ENCODE measurements around the gene SHCBP1L. TPM values are rescaled to one million over a fixed set of nuclear protein-coding genes. Genes with fewer than 3 reads are reported as not detected.

Gene SHCBP1L
- polyA plus RNA-seq, 4 donors, result not detected

DNA sequence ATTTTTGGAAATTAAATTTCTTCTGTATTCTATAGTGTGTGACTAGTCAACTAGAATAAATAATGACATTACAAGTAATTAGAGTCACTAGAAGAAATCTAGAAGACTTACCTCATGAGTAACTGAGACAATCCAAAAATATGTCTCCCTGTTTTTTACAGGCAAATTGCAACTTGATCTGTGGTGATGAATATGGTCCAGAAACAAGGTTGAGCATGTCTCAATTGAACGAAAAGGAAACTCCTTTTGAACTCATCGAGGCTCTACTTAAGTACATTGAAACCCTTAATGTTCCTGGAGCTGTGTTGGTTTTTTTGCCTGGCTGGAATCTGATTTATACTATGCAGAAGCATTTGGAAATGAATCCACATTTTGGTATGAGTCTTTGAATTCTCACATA is 77.1 kb downstream of the SHCBP1L start:
- Histone ChIP-seq H3K27me3 (ENCODE audit: control insufficient read depth in 3 of 3, insufficient read depth in 3 of 3, low read length in 3 of 3) (no peaks in the 10 kb centered on the region), H3K27ac (ENCODE audit: low read depth in 1 of 3, low read length in 2 of 3) (no peak overlapping the region), H3K36me3 (ENCODE audit: control insufficient read depth in 3 of 3, insufficient read depth in 2 of 3, low read depth in 1 of 3, low read length in 3 of 3) (peaks cover 20 to 37% (median 24%) of the 10 kb centered on the region in 3 donors), H3K9me3 (ENCODE audit: control insufficient read depth in 2 of 2, insufficient read depth in 1 of 2, low read depth in 1 of 2, low read length in 1 of 2) (no peaks in the 10 kb centered on the region), H3K4me1 (ENCODE audit: control insufficient read depth in 3 of 3, insufficient read depth in 2 of 3, low read depth in 1 of 3, low read length in 2 of 3) (no peaks in the 10 kb centered on the region), H3K4me3 (ENCODE audit: low read depth in 1 of 3, low read length in 3 of 3) (no peak overlapping the region)
- 93 to 97% (median 96%) methylated on average over 2 of the region's 2 CpGs for WGBS, 3 donors
- FAIRE-seq, result no peak
- no peak for DNase-seq

DNA sequence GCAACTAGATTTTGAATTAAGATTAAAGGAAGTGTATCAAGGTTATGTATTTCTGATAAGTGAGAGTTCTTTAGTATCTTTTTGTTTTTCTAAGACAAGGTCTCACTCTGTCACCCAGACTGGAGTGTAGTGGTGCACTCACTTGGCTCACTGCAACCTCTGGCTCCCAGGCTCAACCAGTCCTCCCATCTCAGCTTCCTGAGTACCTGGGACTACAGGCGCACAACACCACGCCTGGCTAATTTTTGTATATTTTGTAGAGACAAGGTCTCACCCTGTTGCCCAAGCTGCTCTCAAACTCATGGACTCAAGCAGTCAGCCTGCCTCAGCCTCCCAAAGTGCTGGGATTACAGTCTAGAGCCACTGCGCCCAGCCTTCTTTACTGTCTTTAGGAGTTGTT is 80.1 kb downstream of the SHCBP1L start:
- Histone ChIP-seq H3K36me3 (ENCODE audit: control insufficient read depth in 3 of 3, insufficient read depth in 2 of 3, low read depth in 1 of 3, low read length in 3 of 3) (peaks cover 21 to 24% (median 23%) of the 10 kb centered on the region in 3 donors), H3K4me1 (ENCODE audit: control insufficient read depth in 3 of 3, insufficient read depth in 2 of 3, low read depth in 1 of 3, low read length in 2 of 3) (no peaks in the 10 kb centered on the region), H3K27ac (ENCODE audit: low read depth in 1 of 3, low read length in 2 of 3) (no peak overlapping the region), H3K27me3 (ENCODE audit: control insufficient read depth in 3 of 3, insufficient read depth in 3 of 3, low read length in 3 of 3) (no peaks in the 10 kb centered on the region), H3K4me3 (ENCODE audit: low read depth in 1 of 3, low read length in 3 of 3) (no peak overlapping the region), H3K9me3 (ENCODE audit: control insufficient read depth in 2 of 2, insufficient read depth in 1 of 2, low read depth in 1 of 2, low read length in 1 of 2) (no peaks in the 10 kb centered on the region)
- FAIRE-seq, result no peak
- no peak for DNase-seq
- 98 to 99% (median 99%) methylated on average over 3 of the region's 3 CpGs for WGBS, 3 donors

DNA sequence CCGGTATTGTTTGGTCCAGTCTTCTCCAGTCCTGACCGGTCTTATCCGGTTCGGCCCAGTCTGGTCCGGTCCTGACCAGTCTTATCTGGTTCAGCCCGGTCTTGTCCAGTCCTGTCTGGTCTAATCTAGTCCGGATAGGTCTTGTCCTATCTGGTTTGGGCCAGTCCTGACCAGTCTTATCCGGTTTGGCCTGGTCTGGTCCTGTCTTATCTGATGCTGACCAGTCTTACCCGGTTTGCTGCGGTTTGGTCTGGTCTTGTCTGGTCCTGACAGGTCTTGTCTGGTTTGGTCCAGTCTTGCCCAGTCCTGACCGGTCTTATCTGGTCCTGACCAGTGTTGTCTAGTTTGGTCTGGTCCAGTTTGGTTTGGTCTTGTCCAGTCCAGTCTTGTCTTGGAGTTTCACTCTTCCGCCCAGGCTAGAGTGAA is 83.7 kb downstream of the SHCBP1L start:
- FAIRE-seq (no peak), DNase-seq (no peak)
- no peaks in the 10 kb centered on the region for H3K9me3 ChIP-seq (ENCODE audit: control insufficient read depth in 2 of 2, insufficient read depth in 1 of 2, low read depth in 1 of 2, low read length in 1 of 2)
- 94 to 97% (median 95%) methylated on average over 12 of the region's 12 CpGs for WGBS, 3 donors
- H3K27me3 ChIP-seq (ENCODE audit: control insufficient read depth in 3 of 3, insufficient read depth in 3 of 3, low read length in 3 of 3), result no peaks in the 10 kb centered on the region
- peaks cover 7 to 28% (median 14%) of the 10 kb centered on the region in 3 donors for H3K36me3 ChIP-seq (ENCODE audit: control insufficient read depth in 3 of 3, insufficient read depth in 2 of 3, low read depth in 1 of 3, low read length in 3 of 3)
- H3K4me3 ChIP-seq (ENCODE audit: low read depth in 1 of 3, low read length in 3 of 3), result no peak overlapping the region
- no peaks in the 10 kb centered on the region for H3K4me1 ChIP-seq (ENCODE audit: control insufficient read depth in 3 of 3, insufficient read depth in 2 of 3, low read depth in 1 of 3, low read length in 2 of 3)
- no peak overlapping the region for H3K27ac ChIP-seq (ENCODE audit: low read depth in 1 of 3, low read length in 2 of 3)

DNA sequence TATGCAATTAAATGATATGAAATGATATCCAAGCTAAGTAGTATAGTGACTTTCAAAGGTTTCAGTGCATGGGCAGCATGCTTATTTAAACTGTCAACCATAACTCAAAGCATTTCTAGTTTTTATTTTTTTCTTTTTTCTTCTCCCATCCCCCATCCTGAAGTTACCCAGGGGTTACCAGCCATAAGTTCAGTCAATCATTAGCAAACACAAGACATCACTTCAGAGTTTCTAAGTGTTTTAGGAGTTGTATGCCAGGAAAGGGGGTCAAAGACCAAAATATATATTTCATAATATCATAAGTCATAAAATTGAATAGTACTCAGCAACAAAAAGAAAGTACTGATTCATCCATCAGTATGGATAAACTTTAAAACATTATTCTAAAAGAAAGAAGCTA is 85.1 kb downstream of the SHCBP1L start:
- FAIRE-seq, result no peak
- no peaks in the 10 kb centered on the region for H3K9me3 ChIP-seq (ENCODE audit: control insufficient read depth in 2 of 2, insufficient read depth in 1 of 2, low read depth in 1 of 2, low read length in 1 of 2)
- peaks cover 2 to 31% (median 12%) of the 10 kb centered on the region in 3 donors for H3K36me3 ChIP-seq (ENCODE audit: control insufficient read depth in 3 of 3, insufficient read depth in 2 of 3, low read depth in 1 of 3, low read length in 3 of 3)
- H3K27me3 ChIP-seq (ENCODE audit: control insufficient read depth in 3 of 3, insufficient read depth in 3 of 3, low read length in 3 of 3), result no peaks in the 10 kb centered on the region
- DNase-seq, result peak; percentile 22 to 60
- H3K4me3 ChIP-seq (ENCODE audit: low read depth in 1 of 3, low read length in 3 of 3), result no peak overlapping the region
- H3K4me1 ChIP-seq (ENCODE audit: control insufficient read depth in 3 of 3, insufficient read depth in 2 of 3, low read depth in 1 of 3, low read length in 2 of 3), result no peaks in the 10 kb centered on the region
- H3K27ac ChIP-seq (ENCODE audit: low read depth in 1 of 3, low read length in 2 of 3), result peak overlapping the region in 1 of 3 donors; percentile 10

DNA sequence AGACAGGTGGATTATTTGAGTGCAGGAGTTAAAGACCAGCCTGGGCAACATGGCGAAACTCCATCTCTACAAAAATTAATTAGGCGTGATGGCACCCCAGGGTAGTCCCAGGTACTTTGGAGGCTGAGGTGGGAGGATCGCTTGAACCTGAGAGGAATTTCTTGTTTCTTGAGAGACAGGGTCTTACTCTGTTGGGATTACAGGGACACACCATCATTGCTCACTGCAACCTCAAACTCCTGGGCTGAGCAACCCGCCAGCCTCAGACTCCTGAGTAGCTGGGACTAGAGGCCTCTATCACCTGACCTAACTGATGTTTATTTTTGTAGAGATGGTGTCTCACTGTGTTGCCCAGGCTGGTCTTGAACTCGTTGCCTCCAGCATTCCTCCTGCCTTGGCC is 89.0 kb downstream of the SHCBP1L start:
- H3K4me3 ChIP-seq (ENCODE audit: low read depth in 1 of 3, low read length in 3 of 3), result no peak overlapping the region
- no peak for DNase-seq
- peaks cover 12 to 23% (median 21%) of the 10 kb centered on the region in 3 donors for H3K36me3 ChIP-seq (ENCODE audit: control insufficient read depth in 3 of 3, insufficient read depth in 2 of 3, low read depth in 1 of 3, low read length in 3 of 3)
- H3K27ac ChIP-seq (ENCODE audit: low read depth in 1 of 3, low read length in 2 of 3), result no peak overlapping the region
- H3K9me3 ChIP-seq (ENCODE audit: control insufficient read depth in 2 of 2, insufficient read depth in 1 of 2, low read depth in 1 of 2, low read length in 1 of 2), result no peaks in the 10 kb centered on the region
- 94 to 99% (median 98%) methylated on average over 5 of the region's 5 CpGs for WGBS, 3 donors
- no peak for FAIRE-seq
- no peaks in the 10 kb centered on the region for H3K27me3 ChIP-seq (ENCODE audit: control insufficient read depth in 3 of 3, insufficient read depth in 3 of 3, low read length in 3 of 3)
- no peaks in the 10 kb centered on the region for H3K4me1 ChIP-seq (ENCODE audit: control insufficient read depth in 3 of 3, insufficient read depth in 2 of 3, low read depth in 1 of 3, low read length in 2 of 3)

DNA sequence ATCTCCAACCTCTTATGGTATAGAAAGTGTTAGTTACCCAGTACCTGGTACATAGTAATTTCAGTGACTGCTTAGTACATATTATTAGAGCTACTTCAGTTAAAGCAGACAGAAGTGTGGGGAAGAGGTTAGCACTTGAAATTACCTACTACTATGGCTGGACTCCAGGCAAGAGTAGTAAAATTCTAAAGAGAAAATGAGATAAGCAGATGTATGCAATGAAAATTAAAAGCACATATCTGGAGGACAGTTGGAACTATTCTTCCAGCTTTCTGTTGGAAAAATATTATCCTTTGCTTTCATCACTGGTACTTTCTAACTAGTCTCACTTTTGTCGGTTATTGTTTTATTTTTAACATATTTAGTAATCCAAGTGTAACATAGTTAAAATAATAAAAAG is 90.1 kb downstream of the SHCBP1L start:
- Histone ChIP-seq H3K4me1 (ENCODE audit: control insufficient read depth in 3 of 3, insufficient read depth in 2 of 3, low read depth in 1 of 3, low read length in 2 of 3) (no peaks in the 10 kb centered on the region), H3K36me3 (ENCODE audit: control insufficient read depth in 3 of 3, insufficient read depth in 2 of 3, low read depth in 1 of 3, low read length in 3 of 3) (peaks cover 19 to 28% (median 20%) of the 10 kb centered on the region in 3 donors), H3K27ac (ENCODE audit: low read depth in 1 of 3, low read length in 2 of 3) (no peak overlapping the region), H3K4me3 (ENCODE audit: low read depth in 1 of 3, low read length in 3 of 3) (no peak overlapping the region), H3K9me3 (ENCODE audit: control insufficient read depth in 2 of 2, insufficient read depth in 1 of 2, low read depth in 1 of 2, low read length in 1 of 2) (no peaks in the 10 kb centered on the region), H3K27me3 (ENCODE audit: control insufficient read depth in 3 of 3, insufficient read depth in 3 of 3, low read length in 3 of 3) (no peaks in the 10 kb centered on the region)
- FAIRE-seq (no peak), DNase-seq (no peak)
- WGBS, 3 donors, result 94 to 100% (median 95%) methylated on average over 1 of the region's 1 CpG

DNA sequence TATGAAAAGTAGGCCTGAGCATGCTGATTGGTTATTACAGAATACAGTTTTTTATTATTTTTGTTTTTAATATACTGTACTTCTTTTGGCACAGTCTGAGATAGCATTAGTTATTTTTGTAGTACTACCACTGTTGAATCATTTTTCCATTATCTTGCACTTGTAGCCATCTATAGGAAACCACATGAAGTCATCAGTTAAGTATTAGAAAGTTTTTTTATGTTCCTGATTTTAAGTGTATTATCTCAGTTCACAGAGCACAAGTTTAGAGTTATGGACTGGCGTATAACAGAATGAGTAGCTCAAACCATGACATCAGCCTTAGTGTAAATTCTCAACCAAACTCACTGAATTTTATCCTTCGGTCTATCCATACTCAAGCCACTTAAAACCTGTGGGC is 91.0 kb downstream of the SHCBP1L start:
- no peak for FAIRE-seq
- H3K36me3 ChIP-seq (ENCODE audit: control insufficient read depth in 3 of 3, insufficient read depth in 2 of 3, low read depth in 1 of 3, low read length in 3 of 3), result peaks cover 17 to 30% (median 19%) of the 10 kb centered on the region in 3 donors

DNA sequence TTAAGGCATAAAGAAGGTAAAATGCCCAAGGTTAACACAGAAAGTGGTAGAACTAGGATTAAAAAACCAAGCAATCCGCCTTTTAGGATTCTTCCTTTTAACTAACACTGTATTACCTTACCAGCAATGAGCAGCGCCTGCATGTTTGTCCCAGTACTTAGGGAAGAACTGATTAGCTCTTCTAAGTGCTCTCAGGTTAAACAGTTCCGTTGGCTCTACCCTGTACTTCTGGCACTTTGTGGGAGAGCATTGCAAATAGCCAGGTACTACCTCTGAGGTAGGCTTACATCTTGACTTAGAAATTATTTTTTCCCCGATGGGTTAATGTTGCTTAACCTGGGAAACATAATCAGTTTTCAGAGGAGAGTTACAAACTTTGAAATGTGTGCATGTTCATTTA is 92.3 kb downstream of the SHCBP1L start:
- DNase-seq (no peak), FAIRE-seq (no peak)
- Histone ChIP-seq H3K4me3 (ENCODE audit: low read depth in 1 of 3, low read length in 3 of 3) (no peak overlapping the region), H3K27me3 (ENCODE audit: control insufficient read depth in 3 of 3, insufficient read depth in 3 of 3, low read length in 3 of 3) (no peaks in the 10 kb centered on the region), H3K36me3 (ENCODE audit: control insufficient read depth in 3 of 3, insufficient read depth in 2 of 3, low read depth in 1 of 3, low read length in 3 of 3) (peaks cover 20 to 39% (median 23%) of the 10 kb centered on the region in 3 donors), H3K4me1 (ENCODE audit: control insufficient read depth in 3 of 3, insufficient read depth in 2 of 3, low read depth in 1 of 3, low read length in 2 of 3) (no peaks in the 10 kb centered on the region), H3K27ac (ENCODE audit: low read depth in 1 of 3, low read length in 2 of 3) (no peak overlapping the region), H3K9me3 (ENCODE audit: control insufficient read depth in 2 of 2, insufficient read depth in 1 of 2, low read depth in 1 of 2, low read length in 1 of 2) (no peaks in the 10 kb centered on the region)
- WGBS, 3 donors, result 89 to 95% (median 89%) methylated on average over 4 of the region's 4 CpGs

More for the DNA sequence above, 91.0 kb downstream of the SHCBP1L start:
- no peaks in the 10 kb centered on the region for H3K27me3 ChIP-seq (ENCODE audit: control insufficient read depth in 3 of 3, insufficient read depth in 3 of 3, low read length in 3 of 3)
- DNase-seq, result no peak
- H3K4me1 ChIP-seq (ENCODE audit: control insufficient read depth in 3 of 3, insufficient read depth in 2 of 3, low read depth in 1 of 3, low read length in 2 of 3), result no peaks in the 10 kb centered on the region
- no peak overlapping the region for H3K4me3 ChIP-seq (ENCODE audit: low read depth in 1 of 3, low read length in 3 of 3)
- no peak overlapping the region for H3K27ac ChIP-seq (ENCODE audit: low read depth in 1 of 3, low read length in 2 of 3)
- H3K9me3 ChIP-seq (ENCODE audit: control insufficient read depth in 2 of 2, insufficient read depth in 1 of 2, low read depth in 1 of 2, low read length in 1 of 2), result no peaks in the 10 kb centered on the region
- 81 to 93% (median 88%) methylated on average over 2 of the region's 2 CpGs for WGBS, 3 donors

DNA sequence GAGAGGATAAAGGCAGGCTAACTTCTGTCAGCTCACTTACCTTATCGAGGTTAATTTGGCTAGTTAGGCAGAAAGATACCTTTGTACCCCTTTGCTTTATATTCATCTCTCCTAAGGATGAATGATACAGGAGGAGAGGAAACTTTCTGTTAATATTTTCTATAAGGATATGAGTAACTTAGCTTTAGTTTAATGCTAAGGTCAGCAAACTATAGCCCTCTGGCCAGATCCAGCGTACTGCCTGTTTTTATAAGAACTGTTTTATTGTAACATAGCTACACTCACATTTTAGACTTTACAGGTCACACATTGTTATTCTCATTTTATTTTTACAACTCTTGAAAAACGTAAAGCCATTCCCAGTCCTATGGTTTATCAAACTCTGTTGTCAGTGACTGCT is 95.8 kb downstream of the SHCBP1L start:
- no peak for FAIRE-seq
- 94 to 97% (median 95%) methylated on average over 3 of the region's 3 CpGs for WGBS, 3 donors

More for the DNA sequence above, 95.8 kb downstream of the SHCBP1L start:
- DNase-seq, result no peak
- H3K27ac ChIP-seq (ENCODE audit: low read depth in 1 of 3, low read length in 2 of 3), result no peak overlapping the region
- no peaks in the 10 kb centered on the region for H3K9me3 ChIP-seq (ENCODE audit: control insufficient read depth in 2 of 2, insufficient read depth in 1 of 2, low read depth in 1 of 2, low read length in 1 of 2)
- H3K4me1 ChIP-seq (ENCODE audit: control insufficient read depth in 3 of 3, insufficient read depth in 2 of 3, low read depth in 1 of 3, low read length in 2 of 3), result no peaks in the 10 kb centered on the region
- no peaks in the 10 kb centered on the region for H3K27me3 ChIP-seq (ENCODE audit: control insufficient read depth in 3 of 3, insufficient read depth in 3 of 3, low read length in 3 of 3)
- peaks cover 26 to 47% (median 31%) of the 10 kb centered on the region in 3 donors for H3K36me3 ChIP-seq (ENCODE audit: control insufficient read depth in 3 of 3, insufficient read depth in 2 of 3, low read depth in 1 of 3, low read length in 3 of 3)
- no peak overlapping the region for H3K4me3 ChIP-seq (ENCODE audit: low read depth in 1 of 3, low read length in 3 of 3)

All from small intestine (tissue), 7 donors.